ENCODE data around the gene UBE2H.
"Not testable (repeated sequence)": the region's sequence is repeated elsewhere in the genome, so short reads cannot be mapped to it uniquely, and the experiment has no call there.

The UBE2H gene

GRCh38 chr7:129907122-129907736, 45.5 kb downstream of the UBE2H start:
- no peak for DNase-seq

DNA sequence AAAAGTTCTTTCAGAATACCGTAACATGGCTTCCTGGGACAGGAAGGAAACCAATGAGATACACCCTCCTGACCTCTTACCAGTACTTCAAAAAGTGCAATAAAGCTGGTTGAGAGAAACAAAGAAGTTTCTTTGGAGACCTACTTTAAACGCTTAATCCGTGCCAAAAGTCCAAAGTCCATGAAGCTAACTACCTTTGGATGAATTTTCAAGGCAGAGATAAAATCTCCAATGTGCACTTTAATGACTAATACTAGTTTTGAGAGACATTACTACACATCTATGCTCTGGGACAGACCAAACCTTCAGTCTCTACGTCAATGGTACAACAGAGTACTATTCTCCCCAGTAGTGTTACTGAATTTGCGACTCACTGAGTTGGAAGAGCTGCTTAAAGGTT, 46.1 kb downstream of the UBE2H start:
- DNase-seq: no peak

- DNase-seq: no peak
Measured at GRCh38 chr7:129903935-129904334, 48.8 kb downstream of the UBE2H start.

GRCh38 chr7:129902788-129903422, 49.9 kb downstream of the UBE2H start:
- DNase-seq: no peak

DNA sequence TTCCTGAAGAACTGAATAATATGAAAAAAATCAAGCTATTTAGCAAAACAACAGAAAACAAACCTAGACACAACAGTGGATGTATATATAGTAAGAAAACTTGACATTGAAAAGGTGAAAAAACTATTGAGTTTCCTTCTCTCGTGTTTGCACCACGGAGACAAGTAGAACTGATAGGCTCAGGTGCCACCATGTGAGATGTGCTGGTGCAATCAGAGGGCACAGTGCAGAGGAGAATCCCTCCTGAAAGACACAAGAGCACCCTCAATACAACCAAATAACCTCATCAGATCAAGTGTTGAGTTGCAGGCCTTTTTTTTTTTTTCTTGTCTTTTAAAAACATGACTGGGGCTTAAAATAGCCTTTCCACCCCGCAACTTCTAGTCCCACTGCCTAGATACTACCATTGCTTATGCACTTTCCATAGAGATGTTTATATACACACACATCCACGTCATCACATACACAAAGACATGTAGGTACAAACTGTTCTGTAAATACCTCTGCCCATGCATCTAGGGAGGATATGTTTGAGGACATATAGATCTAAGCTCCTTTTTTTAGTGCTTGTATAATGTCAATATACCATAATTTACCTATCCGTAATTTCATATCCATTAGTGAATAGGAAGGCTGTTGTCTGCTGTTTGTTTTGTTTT, 54.1 kb downstream of the UBE2H start:
- DNase-seq: no peak

GRCh38 chr7:129898007-129898406, 54.8 kb downstream of the UBE2H start:
- no peak for DNase-seq

- no peak for DNase-seq
Measured at GRCh38 chr7:129896568-129897382, 56.0 kb downstream of the UBE2H start.

- DNase-seq: not testable (repeated sequence)
Measured at GRCh38 chr7:129894184-129894583, 58.6 kb downstream of the UBE2H start.

DNA sequence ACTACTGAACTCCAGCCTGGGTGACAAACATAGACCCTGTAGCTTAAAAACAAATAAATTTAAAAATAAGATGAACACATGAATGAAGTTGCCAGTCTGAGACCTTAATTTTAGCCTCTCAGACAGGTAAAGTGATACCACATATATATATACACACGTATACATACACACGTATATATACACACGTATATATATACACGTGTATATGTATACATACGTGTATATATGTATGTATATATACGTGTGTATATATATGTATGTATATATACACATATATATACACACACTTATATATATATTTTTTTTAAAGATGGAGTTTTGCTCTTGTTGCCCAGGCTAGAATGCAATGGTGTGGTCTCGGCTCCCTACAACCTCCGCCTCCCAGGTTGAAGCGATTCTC, 62.7 kb downstream of the UBE2H start:
- DNase-seq: no peak

- DNase-seq: no peak
Measured at GRCh38 chr7:129889133-129889844, 63.5 kb downstream of the UBE2H start.

DNA sequence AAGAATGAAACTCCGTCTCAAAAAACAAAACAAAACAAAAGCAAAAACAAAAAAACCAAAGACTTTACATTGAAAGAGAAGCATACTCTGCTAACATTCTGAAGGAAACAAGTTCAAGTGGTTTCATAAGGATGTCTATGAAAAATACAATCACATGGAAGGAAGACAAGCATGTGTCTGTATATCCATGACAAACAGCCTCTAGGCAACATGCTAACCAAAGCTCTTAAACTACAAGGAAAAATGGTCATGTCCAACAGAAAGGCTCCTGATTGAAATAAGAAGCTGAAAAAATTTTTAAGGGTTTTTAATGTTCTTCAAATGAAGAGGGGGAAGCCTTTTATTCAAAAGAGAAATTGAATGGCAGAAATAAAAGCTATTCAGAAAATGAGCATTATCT, 64.9 kb downstream of the UBE2H start:
- no peak for DNase-seq

DNA sequence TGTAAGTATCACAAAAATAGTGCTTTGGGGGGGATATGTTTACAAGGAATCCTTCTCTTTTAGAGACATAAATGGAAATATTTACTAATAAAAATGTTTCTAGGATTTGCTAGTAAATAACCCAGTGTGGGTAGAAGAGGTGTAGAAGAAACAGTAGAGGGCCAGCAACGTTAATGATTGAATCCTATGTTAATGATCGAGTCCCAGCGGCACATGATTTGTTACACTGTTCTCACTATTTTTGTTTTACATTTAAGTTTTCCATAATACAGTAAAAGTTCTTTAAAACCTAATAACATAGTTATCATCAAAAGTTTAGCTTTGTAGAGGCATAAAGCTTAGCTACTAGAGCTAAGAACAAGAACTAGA, 66.0 kb downstream of the UBE2H start:
- no peak for DNase-seq

DNA sequence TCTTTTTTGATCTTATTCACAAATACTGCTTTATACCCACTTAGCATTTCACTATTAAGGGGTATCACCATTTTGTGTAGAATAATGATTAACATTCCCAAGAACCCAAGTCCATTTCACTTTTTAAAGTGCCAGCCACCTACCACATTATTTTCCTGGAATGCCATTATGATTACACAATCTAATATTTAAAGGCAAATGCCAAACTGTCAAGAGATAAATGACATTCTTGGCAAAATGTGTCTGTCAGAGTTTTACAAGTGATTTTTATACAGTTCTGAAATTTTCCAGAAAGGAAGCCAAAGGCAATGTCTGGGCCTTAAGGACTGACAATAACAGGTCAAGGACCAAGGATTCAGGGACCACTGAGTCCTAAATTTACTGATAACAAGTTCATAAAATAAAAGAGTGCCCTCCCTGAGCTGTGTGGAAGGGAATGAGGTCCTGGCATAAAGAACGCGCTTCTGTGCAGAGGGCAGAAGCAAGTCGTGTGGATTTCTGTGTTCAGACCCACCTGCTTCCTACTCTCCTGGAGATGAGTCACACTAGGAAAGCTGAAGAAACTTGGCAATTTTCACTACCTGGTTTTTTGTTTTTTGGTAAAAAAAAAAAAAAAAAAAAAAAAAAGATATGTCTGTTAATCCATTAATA, 66.5 kb downstream of the UBE2H start:
- no peak for DNase-seq

DNA sequence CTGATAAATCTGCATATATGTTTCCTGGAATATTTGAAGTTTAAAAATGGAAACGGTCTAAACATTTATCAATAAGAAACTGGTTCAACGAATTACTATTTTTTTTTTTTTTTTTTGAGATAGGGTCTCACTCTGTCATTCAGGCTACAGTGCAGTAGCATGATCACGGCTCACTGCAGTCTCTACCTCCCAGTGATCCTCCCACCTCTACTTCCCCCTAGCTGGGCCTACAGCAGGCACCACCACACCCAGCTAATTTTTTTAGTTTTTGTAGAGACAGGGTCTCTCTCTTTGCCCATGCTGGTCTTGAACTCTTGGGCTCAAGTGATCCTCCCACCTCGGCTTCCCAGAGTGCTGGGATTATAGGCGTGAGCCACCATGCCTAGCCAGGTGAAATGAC, 68.3 kb downstream of the UBE2H start:
- no peak for DNase-seq

GRCh38 chr7:129883151-129883550, 69.6 kb downstream of the UBE2H start:
- no peak for DNase-seq

DNA sequence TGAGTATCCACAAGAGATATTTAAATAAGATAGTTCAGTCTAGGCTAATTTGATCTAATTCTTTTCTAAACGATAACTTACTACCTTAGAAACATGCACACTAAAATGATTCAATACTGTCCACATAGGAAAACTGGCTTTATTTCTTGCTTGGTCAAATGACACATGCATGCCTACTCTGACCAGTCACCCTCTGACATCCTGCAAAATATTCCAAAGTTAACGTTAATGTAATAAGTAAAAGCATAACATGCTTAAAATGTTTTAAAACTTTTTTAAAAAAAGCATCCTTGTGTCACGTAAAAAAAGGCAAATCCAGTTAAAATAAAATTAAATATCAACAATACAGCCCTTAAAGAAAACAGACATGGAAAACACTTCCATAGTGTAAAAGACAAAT, 70.2 kb downstream of the UBE2H start:
- no peak for DNase-seq

GRCh38 chr7:129877146-129877792, 75.5 kb downstream of the UBE2H start:
- DNase-seq: no peak

GRCh38 chr7:129875745-129876411, 76.9 kb downstream of the UBE2H start:
- DNase-seq: no peak

DNA sequence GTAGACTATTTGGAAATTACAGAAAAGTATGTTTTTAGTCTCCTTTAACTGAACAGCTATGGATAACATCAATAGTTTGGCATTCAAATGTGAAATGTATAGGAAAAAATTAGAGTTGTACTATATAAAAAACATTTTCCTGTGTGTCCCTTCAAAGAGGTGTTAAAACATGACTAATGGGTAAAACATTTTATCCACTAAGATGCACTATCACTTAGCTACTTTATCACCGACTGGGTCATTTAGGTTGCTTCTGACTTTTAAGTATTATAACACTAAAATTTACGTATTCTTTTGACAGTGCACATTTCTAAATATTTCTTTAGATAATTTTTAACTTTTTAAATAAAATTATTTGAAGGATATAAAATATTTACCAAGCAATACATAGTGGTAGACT, 77.6 kb downstream of the UBE2H start:
- no peak for DNase-seq

DNA sequence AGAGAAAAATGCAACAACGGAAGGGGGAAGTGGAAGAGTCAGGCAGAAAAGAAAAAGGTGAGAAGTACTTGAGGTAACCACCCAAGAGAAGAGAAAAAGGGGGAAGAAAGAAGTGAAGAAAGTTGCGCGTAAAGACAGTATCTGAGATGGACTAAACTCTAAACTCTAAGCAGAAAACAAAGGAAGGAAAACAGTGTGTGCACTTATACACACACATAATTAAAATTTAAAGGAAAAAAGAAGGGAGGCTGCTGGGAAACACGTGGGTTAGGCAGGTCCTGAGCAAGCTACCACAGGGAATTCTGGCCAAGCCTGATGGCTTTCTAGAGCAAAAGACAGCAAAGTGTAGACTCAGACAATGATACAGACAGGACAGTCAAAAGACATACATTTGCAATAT, 78.0 kb downstream of the UBE2H start:
- no peak for DNase-seq

DNA sequence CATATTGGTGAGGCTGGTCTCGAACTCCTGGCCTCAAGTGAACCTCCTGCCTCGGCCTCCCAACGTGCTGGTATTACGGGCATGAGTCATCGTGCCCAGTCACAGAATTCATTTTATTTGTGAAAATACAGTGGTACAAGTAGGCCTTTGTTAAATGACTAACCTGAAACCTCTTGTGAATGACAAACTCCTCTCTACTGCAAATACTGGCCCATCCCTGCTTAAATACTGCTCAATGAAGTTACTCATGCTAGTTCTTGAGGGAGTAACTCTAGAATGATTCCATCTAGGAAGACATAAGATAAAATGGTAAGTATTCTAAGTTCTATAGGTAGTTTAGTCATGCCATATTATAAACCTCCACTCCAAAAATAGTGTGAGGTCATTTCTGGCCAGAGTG, 80.7 kb downstream of the UBE2H start:
- DNase-seq: no peak
